WI38 (cell line): ENCODE results near the gene PVALB.
A peak's percentile ranks its signal among the peaks of the same experiment; 100 is the strongest.

ENCODE experiments used
- H3K4me3 ChIP-seq: 2 replicates; pipeline ENCODE4 v1.5.1; 2011; ENCODE audit warnings: low read depth, mild to moderate bottlenecking, control low read depth, low read length
- TF ChIP-seq, protein P1 (sequence below): IDR thresholded peaks from 2 replicates; pipeline ENCODE4 v1.5.1; 2012; ENCODE audit warnings: low read depth, mild to moderate bottlenecking, control low read depth, low read length

The PVALB gene

GRCh38 chr22:36855478-36855877 is 38.6 kb upstream of the PVALB start:
- TF ChIP-seq, protein P1, sequence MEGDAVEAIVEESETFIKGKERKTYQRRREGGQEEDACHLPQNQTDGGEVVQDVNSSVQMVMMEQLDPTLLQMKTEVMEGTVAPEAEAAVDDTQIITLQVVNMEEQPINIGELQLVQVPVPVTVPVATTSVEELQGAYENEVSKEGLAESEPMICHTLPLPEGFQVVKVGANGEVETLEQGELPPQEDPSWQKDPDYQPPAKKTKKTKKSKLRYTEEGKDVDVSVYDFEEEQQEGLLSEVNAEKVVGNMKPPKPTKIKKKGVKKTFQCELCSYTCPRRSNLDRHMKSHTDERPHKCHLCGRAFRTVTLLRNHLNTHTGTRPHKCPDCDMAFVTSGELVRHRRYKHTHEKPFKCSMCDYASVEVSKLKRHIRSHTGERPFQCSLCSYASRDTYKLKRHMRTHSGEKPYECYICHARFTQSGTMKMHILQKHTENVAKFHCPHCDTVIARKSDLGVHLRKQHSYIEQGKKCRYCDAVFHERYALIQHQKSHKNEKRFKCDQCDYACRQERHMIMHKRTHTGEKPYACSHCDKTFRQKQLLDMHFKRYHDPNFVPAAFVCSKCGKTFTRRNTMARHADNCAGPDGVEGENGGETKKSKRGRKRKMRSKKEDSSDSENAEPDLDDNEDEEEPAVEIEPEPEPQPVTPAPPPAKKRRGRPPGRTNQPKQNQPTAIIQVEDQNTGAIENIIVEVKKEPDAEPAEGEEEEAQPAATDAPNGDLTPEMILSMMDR: no peak
- no peak overlapping the region for H3K4me3 ChIP-seq

DNA sequence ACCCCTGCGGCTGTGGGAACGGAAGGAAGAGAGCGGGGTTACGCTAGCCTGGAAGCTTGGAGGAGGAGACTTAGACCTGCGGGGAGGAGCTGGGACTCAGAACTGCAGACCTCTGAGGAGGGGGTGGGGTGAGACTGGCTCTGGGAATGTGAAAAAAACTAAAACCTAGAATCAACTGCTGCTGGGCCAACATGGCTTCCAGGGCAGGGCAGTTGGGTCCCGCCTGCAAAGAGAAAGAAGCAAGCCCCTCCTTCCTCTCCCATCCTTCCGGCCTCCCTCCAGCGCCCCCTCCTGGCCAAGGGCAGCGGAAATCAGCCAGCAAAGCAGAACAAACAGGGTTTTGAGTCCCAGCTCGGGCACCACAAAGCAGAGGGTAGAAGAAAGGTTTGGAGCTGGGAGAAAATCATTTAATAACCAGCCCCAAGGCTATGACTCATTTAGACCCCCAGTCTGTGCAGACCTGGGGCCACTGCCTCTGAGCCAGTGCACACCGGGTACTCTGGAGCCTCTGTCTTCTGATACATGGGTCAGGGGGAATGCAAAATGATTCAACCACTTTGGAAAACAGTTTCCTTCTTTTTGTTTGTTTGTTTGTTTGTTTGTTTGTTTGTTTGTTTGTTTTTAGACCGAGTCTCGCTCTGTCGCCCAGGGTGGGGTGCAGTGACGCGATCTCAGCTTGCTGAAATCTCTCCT is 36.7 kb upstream of the PVALB start:
- H3K4me3 ChIP-seq: no peak overlapping the region
- TF ChIP-seq, protein P1: peak; percentile 56

DNA sequence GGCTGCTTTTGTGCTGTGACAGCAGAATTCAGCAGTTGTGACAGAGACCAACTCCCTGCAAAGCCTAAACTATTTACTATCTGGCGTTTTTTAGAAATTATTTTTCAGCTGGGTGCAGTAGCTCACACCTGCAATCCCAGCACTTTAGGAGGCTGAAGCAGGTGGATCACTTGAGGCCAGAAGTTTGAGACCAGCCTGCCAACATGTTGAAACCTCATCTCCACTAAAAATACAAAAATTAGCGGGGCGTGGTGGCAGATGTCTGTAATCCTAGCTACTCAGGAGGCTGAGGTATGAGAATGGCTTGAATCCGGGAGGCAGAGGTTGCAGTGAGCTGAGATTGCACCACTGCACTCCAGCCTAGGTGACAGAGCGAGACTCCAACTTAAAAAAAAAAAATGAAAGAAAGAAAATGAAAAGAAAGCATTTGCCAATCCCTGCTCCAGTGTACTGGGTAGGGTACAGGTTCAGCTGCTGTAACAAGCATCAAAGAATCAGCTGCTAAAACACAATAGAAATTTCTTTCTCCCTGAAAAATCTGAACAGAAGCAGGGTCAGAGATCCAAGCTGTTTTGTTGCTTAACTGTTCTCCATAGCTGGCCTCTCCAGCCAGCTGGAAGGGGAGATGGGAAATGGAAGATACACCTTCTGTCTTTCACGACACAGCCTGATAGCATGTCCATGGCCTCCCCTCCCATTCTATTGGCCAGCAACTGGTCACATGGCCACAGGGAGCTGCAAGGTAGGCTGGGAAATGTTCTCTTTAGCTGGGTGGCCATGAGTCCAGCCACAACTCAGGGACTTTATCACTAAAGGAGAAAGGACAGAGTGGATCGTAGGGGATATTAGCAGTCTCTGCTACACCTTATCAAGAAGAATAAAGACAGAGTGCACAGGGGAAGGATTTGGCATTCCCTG is 35.5 kb upstream of the PVALB start:
- H3K4me3 ChIP-seq: no peak overlapping the region
- TF ChIP-seq, protein P1: no peak

DNA sequence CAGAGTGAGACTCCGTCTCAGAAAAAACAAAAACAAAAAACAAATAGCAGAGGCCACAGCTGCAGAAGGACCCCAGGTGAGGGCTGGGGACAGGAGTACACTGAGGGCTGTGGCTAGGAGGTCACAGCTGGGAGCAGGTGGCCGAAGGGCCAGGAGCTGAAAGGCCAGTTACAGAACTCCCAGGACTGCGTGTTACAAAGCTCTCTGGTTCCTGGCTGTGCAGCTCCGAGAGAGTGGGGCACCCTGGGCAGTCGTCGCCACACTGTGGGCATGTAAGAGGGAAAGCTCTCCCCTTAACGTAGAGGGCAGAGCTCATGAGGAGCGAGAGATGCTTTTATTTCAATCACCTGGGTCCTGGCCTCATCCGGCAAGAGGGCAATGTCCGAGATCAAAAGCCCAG is 33.8 kb upstream of the PVALB start:
- no peak overlapping the region for H3K4me3 ChIP-seq
- TF ChIP-seq, protein P1: no peak

DNA sequence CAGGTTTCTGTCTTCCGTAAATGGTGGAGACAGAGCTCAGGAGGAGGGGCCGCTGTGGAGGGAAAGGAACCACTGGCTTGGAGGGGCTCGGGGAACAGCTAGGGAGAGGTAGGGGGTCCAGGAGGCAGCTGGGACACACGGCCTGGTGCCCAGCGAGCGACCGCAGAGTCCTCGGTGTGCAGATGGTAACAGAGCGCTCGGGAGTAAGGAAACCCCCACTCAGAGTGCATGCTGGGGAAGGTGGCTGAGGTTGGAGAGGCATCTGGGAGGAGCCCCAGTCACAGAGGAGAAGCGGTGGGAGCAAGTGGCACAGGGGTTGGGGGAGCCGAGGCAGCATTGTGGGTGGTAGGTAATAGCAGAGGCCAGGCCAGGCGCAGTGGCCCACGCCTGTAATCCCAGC is 33.2 kb upstream of the PVALB start:
- H3K4me3 ChIP-seq: no peak overlapping the region
- TF ChIP-seq, protein P1: no peak

DNA sequence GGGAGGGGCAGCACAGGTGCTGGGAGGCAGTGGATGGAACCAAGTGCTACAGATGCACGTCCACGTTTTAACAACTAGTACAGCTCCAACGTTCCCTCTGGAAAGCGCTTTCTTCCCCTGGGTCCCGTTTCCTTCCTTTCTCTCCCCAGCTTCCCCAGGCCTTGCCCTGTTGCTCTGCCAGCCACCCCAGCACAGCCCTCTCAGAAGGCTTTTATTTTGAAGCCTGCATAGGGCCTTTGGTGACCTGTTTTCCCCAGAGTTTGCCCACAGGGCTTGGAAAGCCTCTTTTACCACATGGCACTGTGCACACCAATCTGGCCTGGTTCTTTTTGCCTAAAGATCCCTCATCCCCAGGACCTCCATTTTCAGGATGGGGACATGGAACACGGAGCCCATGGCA is 30.1 kb upstream of the PVALB start:
- H3K4me3 ChIP-seq: no peak overlapping the region
- TF ChIP-seq, protein P1: no peak

- TF ChIP-seq, protein P1: no peak
- no peak overlapping the region for H3K4me3 ChIP-seq
Measured at GRCh38 chr22:36846271-36846670, 29.4 kb upstream of the PVALB start.
